Ascending aorta (tissue), 2 donors: ENCODE results near the gene SLC24A3. TPM values are rescaled to one million over a fixed set of nuclear protein-coding genes. Genes with fewer than 3 reads are reported as not detected.

Experiments
- DNase-seq, 2 donors: peaks; one replicate each; pipeline ENCODE4 v3.0.0-alpha.2; 2019; ENCODE audit warnings: low spot score in 2 of 2
- H3K27ac ChIP-seq, 2 donors: fragments of 200-600 bp; sonication (generic); one replicate each; pipeline ENCODE4 v1.5.1; 2016 to 2017; ENCODE audit warnings: mild to moderate bottlenecking in 1 of 2
- H3K27me3 ChIP-seq: fragments of 200-600 bp; sonication (generic); one replicate; pipeline ENCODE4 v1.5.1; 2017
- H3K36me3 ChIP-seq, 2 donors: fragments of 200-600 bp; sonication (generic); one replicate each; pipeline ENCODE4 v1.5.1; 2016
- H3K4me1 ChIP-seq, 2 donors: fragments of 200-600 bp; sonication (generic); one replicate each; pipeline ENCODE4 v1.5.1; 2016 to 2017; ENCODE audit warnings: mild to moderate bottlenecking in 1 of 2
- H3K4me3 ChIP-seq, 2 donors: fragments of 200-600 bp; sonication (generic); one replicate each; pipeline ENCODE4 v1.5.1; 2016 to 2017; ENCODE audit warnings: mild to moderate bottlenecking in 1 of 2
- H3K9me3 ChIP-seq, 2 donors: fragments of 200-600 bp; sonication (generic); one replicate each; pipeline ENCODE4 v1.5.1; 2016
- intact Hi-C: fragments of 100-400 bp; cut with DNase I; formaldehyde crosslinking; loops from one replicate; pipeline ENCODE4 v1.15.1; 2023
- total RNA-seq: library from RNA; depleted of rRNA; stranded (reverse); fragments of >200 nt; gene quantifications from one replicate; pipeline ENCODE4 v1.1.0, GENCODE V29; 2016
- TF ChIP-seq, protein P1 (sequence below), 3 experiments: fragments of 200-600 bp in 2 of 3; fragments of 450-650 bp in 1 of 3; sonication (generic) in 2 of 3; IDR thresholded peaks; one replicate each; pipeline ENCODE4 v1.5.1; 2016 to 2019; ENCODE audit warnings: antibody characterized with exemption in 3 of 3, mild to moderate bottlenecking in 1 of 3, moderate library complexity in 1 of 3

The SLC24A3 gene
- total RNA-seq, 1 donor from 2014 or later, result 12.9 TPM

DNA sequence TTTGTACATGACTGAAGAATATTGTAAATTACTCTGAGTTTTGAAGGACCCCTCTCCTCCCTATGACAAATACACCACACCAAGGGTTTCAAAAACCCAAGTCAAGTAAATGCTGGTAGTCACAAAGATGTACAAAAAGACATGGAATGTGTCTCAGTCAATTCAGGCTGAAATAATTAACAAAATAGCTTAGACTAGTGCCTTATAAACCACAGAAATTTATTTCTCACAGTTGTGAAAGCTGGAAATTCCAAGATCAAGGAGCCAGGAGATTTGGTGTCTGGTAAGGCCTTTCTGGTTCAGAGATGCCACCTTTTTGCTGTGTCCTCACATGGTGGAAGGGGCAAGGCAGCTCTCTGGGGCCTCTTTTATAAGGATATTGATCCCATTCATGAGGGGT lies 343.3 kb downstream of the SLC24A3 start:
- intact Hi-C loops, result no loop called here
- Histone ChIP-seq H3K4me1 (no peaks in the 10 kb centered on the region), H3K4me3 (no peak overlapping the region), H3K27ac (no peak overlapping the region), H3K9me3 (no peaks in the 10 kb centered on the region), H3K36me3 (no peaks in the 10 kb centered on the region), H3K27me3 (no peaks in the 10 kb centered on the region)
- TF ChIP-seq, protein P1, sequence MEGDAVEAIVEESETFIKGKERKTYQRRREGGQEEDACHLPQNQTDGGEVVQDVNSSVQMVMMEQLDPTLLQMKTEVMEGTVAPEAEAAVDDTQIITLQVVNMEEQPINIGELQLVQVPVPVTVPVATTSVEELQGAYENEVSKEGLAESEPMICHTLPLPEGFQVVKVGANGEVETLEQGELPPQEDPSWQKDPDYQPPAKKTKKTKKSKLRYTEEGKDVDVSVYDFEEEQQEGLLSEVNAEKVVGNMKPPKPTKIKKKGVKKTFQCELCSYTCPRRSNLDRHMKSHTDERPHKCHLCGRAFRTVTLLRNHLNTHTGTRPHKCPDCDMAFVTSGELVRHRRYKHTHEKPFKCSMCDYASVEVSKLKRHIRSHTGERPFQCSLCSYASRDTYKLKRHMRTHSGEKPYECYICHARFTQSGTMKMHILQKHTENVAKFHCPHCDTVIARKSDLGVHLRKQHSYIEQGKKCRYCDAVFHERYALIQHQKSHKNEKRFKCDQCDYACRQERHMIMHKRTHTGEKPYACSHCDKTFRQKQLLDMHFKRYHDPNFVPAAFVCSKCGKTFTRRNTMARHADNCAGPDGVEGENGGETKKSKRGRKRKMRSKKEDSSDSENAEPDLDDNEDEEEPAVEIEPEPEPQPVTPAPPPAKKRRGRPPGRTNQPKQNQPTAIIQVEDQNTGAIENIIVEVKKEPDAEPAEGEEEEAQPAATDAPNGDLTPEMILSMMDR (IDR thresholded peaks at IDR 0.05), result no peak
- DNase-seq, result no peak

- H3K4me3 ChIP-seq, result no peak overlapping the region
- no peaks in the 10 kb centered on the region for H3K36me3 ChIP-seq
- H3K9me3 ChIP-seq, result no peaks in the 10 kb centered on the region
- H3K4me1 ChIP-seq, result no peaks in the 10 kb centered on the region
- H3K27ac ChIP-seq, result no peak overlapping the region
- TF ChIP-seq, protein P1 (IDR thresholded peaks at IDR 0.05), result no peak
- H3K27me3 ChIP-seq, result no peaks in the 10 kb centered on the region
- no peak for DNase-seq
- intact Hi-C loops, result no loop called here
These were observed 344.8 kb downstream of the SLC24A3 start for GRCh38 chr20:19557291-19557690.

- H3K36me3 ChIP-seq, result no peaks in the 10 kb centered on the region
- intact Hi-C loops, result no loop called here
- no peaks in the 10 kb centered on the region for H3K27me3 ChIP-seq
- no peak overlapping the region for H3K27ac ChIP-seq
- H3K4me3 ChIP-seq, result no peak overlapping the region
- H3K9me3 ChIP-seq, result no peaks in the 10 kb centered on the region
- DNase-seq, result no peak
- TF ChIP-seq, protein P1 (IDR thresholded peaks at IDR 0.05), result no peak
- H3K4me1 ChIP-seq, result no peaks in the 10 kb centered on the region
These were observed 348.5 kb downstream of the SLC24A3 start for GRCh38 chr20:19560881-19561480.

GRCh38 chr20:19562426-19562825 lies 350.0 kb downstream of the SLC24A3 start:
- Histone ChIP-seq H3K27ac (no peak overlapping the region), H3K4me1 (no peaks in the 10 kb centered on the region), H3K36me3 (no peaks in the 10 kb centered on the region), H3K9me3 (no peaks in the 10 kb centered on the region), H3K27me3 (no peaks in the 10 kb centered on the region), H3K4me3 (no peak overlapping the region)
- TF ChIP-seq, protein P1 (IDR thresholded peaks at IDR 0.05), result no peak
- intact Hi-C loops, result no loop called here
- no peak for DNase-seq

DNA sequence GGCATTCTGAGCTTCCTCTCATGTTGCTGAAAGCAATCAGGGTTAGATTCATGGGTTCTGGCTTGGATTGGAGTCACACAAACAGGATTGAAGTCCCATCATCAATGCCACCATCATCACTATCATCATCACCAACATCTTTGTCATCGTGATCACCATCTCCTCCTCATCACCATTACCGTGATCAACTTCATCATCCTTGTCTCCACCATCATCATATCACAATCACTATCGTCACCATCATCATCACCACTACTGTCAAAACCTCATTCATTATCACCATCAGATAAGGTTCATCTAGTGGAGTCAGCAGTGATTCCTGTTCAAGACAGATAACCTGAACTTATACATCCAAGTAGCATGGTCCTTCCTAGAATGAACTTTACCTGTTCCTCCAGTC lies 351.8 kb downstream of the SLC24A3 start:
- intact Hi-C loops, result no loop called here

More for the DNA sequence above, 351.8 kb downstream of the SLC24A3 start:
- no peaks in the 10 kb centered on the region for H3K4me1 ChIP-seq
- no peaks in the 10 kb centered on the region for H3K9me3 ChIP-seq
- no peaks in the 10 kb centered on the region for H3K36me3 ChIP-seq
- no peaks in the 10 kb centered on the region for H3K27me3 ChIP-seq
- H3K4me3 ChIP-seq, result no peak overlapping the region
- DNase-seq, result no peak
- no peak overlapping the region for H3K27ac ChIP-seq
- TF ChIP-seq, protein P1 (IDR thresholded peaks at IDR 0.05), result no peak
